ENCODE results near the gene DSPP.

DNA sequence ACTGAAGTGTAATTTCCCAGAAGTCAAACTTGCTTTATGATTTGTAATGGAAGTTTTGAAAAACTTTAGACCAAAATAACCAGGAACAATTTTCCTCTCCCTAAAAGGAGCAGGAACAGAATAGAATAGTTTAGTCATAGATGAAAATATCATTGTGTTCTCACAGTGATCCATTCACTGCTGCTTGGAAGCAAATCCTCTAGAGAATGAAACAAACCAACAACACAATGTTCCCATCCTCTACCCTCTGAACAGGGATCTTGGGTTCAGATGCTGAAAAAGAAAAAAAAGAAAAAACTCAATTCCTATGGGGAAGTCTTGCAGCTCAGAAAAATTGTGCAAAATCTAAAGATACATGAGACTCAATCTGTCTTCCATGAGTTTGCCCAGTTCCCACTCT lies 12.2 kb downstream of the DSPP start:
- TF ChIP-seq CTCF (IDR thresholded peaks at IDR 0.05) (no peak), POLR2A (IDR thresholded peaks at IDR 0.05) (no peak)

All from Peyer's patch (tissue), 4 donors.